ENCODE data around the gene GPRC5B.

DNA sequence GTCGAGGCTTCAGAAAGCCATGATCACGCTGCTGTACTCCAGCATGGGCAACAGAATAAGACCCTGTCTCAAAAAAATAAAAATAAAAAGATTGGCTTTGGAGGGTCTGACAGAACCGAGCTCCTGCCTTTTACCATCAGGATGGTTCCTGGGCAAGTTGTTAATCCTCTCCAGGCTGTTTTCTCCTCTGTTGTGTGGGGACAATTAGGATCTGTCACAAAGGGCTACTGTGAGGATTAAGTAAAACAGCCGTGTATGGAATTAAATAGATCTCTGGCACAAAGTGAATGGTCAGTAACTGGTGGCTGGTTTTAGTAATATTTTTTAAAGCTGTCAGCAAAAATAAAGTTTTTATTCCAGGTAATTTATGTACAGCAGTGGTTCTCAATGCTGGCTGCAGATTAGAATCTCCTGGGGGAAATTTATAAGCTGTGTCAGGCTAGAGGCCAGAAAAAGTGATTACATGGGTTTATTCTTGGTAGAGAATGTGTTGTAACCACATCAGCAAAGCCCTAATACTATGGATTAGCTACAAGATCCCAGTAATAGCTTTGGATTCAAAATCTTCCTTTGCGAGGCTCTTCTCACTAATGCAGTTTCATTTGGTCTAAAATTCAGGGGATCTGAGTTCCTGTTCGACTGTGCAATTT is 47.2 kb downstream of the GPRC5B start:
- TF ChIP-seq, protein P1, sequence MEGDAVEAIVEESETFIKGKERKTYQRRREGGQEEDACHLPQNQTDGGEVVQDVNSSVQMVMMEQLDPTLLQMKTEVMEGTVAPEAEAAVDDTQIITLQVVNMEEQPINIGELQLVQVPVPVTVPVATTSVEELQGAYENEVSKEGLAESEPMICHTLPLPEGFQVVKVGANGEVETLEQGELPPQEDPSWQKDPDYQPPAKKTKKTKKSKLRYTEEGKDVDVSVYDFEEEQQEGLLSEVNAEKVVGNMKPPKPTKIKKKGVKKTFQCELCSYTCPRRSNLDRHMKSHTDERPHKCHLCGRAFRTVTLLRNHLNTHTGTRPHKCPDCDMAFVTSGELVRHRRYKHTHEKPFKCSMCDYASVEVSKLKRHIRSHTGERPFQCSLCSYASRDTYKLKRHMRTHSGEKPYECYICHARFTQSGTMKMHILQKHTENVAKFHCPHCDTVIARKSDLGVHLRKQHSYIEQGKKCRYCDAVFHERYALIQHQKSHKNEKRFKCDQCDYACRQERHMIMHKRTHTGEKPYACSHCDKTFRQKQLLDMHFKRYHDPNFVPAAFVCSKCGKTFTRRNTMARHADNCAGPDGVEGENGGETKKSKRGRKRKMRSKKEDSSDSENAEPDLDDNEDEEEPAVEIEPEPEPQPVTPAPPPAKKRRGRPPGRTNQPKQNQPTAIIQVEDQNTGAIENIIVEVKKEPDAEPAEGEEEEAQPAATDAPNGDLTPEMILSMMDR (IDR thresholded peaks at IDR 0.05) = no peak
- no peak for TF ChIP-seq POLR2A (IDR thresholded peaks at IDR 0.05)
- no peak for TF ChIP-seq EP300 (IDR thresholded peaks at IDR 0.05)
- no peak for TF ChIP-seq POLR2AphosphoS5 (IDR thresholded peaks at IDR 0.05)

All from upper lobe of left lung (tissue), 4 donors.